Brain pericyte (primary cell): ENCODE results near the gene FRYL.
A peak's percentile ranks its signal among the peaks of the same experiment; 100 is the strongest.
"Not testable (repeated sequence)": the region's sequence is repeated elsewhere in the genome, so short reads cannot be mapped to it uniquely, and the experiment has no call there.

Experiments used
- DNase-seq: peaks from one replicate; pipeline ENCODE4 v3.0.0-alpha.2; 2012; ENCODE audit warnings: low read depth, low spot score

Gene FRYL

GRCh38 chr4:48786549-48786948, 6.5 kb upstream of the FRYL start:
- no peak for DNase-seq

- no peak for DNase-seq
Observed at GRCh38 chr4:48785302-48785701, 5.2 kb upstream of the FRYL start.

GRCh38 chr4:48781968-48782367, 1.9 kb upstream of the FRYL start:
- no peak for DNase-seq

GRCh38 chr4:48780865-48781214, 761 bp upstream of the FRYL start:
- DNase-seq: no peak

- DNase-seq: peak; percentile 29
Observed at GRCh38 chr4:48779095-48779997, 733 bp downstream of the FRYL start.

GRCh38 chr4:48778431-48779094, 1.5 kb downstream of the FRYL start:
- no peak for DNase-seq

- no peak for DNase-seq
Observed at GRCh38 chr4:48777739-48778138, 2.3 kb downstream of the FRYL start.

GRCh38 chr4:48774760-48775710, 5.0 kb downstream of the FRYL start:
- DNase-seq: no peak

- no peak for DNase-seq
Observed at GRCh38 chr4:48772556-48772955, 7.5 kb downstream of the FRYL start.

GRCh38 chr4:48767055-48767929, 12.8 kb downstream of the FRYL start:
- DNase-seq: no peak

- DNase-seq: no peak
Observed at GRCh38 chr4:48766131-48766792, 13.8 kb downstream of the FRYL start.

- DNase-seq: no peak
Observed at GRCh38 chr4:48762408-48762807, 17.7 kb downstream of the FRYL start.

- no peak for DNase-seq
Observed at GRCh38 chr4:48761286-48761685, 18.8 kb downstream of the FRYL start.

GRCh38 chr4:48758703-48759102, 21.4 kb downstream of the FRYL start:
- not testable (repeated sequence) for DNase-seq

GRCh38 chr4:48756689-48757220, 23.3 kb downstream of the FRYL start:
- DNase-seq: no peak

- no peak for DNase-seq
Observed at GRCh38 chr4:48755281-48755680, 24.8 kb downstream of the FRYL start.

GRCh38 chr4:48753159-48753558, 26.9 kb downstream of the FRYL start:
- DNase-seq: no peak

GRCh38 chr4:48752726-48753125, 27.4 kb downstream of the FRYL start:
- no peak for DNase-seq

- DNase-seq: no peak
Observed at GRCh38 chr4:48752246-48752645, 27.8 kb downstream of the FRYL start.

GRCh38 chr4:48748949-48749596, 31.0 kb downstream of the FRYL start:
- DNase-seq: no peak
